NCI-H748 treated with DMSO at 0.1 percent for 48 hours (cell line): ENCODE measurements around the gene ENPP6.
"Not testable (repeated sequence)": the region's sequence is repeated elsewhere in the genome, so short reads cannot be mapped to it uniquely, and the experiment has no call there.

Experiments used
- DNase-seq: peaks from one replicate; lab custom pipeline; 2025; lab: John Stamatoyannopoulos, UW

Gene ENPP6

DNA sequence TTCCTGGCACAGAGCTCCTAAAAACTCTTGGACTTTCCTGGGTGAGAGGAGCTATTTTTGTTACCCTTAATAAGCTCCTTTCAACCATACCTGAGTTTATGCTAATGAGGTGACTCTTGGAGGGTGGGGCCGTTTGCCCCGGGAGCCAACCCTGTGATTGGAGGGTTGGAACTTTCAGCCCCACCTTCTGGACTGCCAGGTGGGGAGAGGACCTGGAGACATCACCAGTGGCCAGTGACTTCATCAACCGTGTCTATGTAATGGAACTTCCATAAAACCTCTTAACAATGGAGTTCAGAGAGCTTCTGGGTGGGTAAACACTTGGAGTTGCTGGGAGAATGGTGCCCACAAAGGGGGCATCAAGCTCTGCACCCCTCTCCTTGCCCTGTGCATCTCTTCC, 17.9 kb upstream of the ENPP6 start:
- no peak for DNase-seq

DNA sequence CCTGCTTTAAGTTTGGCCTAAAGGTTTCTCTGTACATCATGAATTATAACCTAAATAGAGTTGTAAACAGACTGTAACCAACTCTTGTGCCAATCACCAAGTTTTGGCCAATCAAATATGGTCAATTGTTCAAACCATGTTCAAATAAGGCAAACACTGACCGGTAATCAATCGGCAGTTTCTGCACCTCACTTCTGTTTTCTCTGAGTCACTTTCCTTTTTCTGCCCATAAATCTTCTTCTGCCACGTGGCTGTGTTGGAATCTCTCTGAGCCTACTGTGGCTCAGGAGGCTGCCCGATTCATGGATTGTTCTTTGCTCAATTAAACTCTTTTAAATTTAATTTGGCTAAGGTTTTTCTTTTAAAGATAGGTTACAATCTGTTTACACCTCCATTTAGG, 16.5 kb upstream of the ENPP6 start:
- DNase-seq, result no peak

GRCh38 chr4:184232975-184233374, 15.3 kb upstream of the ENPP6 start:
- DNase-seq, result no peak

GRCh38 chr4:184232202-184232601, 14.5 kb upstream of the ENPP6 start:
- DNase-seq, result no peak

DNA sequence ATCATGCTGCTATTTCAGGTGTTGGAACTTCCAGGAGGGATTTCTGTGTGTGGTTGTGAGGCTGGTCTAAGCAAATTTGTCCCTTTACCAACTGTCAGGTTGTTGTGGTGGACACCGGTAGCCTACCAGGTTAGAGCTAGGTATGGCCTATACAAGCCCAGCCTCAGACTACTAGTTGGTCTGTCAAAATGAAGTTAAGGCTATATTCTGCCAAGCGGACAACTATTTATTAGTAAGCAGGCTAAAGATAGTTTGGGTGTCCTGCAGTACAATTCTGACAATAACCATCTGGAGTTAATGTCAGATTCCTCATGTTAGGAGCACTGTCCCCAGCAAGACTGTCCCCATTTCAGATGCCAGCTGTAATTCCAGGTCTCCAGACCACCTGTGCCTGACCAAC, 13.9 kb upstream of the ENPP6 start:
- no peak for DNase-seq

DNA sequence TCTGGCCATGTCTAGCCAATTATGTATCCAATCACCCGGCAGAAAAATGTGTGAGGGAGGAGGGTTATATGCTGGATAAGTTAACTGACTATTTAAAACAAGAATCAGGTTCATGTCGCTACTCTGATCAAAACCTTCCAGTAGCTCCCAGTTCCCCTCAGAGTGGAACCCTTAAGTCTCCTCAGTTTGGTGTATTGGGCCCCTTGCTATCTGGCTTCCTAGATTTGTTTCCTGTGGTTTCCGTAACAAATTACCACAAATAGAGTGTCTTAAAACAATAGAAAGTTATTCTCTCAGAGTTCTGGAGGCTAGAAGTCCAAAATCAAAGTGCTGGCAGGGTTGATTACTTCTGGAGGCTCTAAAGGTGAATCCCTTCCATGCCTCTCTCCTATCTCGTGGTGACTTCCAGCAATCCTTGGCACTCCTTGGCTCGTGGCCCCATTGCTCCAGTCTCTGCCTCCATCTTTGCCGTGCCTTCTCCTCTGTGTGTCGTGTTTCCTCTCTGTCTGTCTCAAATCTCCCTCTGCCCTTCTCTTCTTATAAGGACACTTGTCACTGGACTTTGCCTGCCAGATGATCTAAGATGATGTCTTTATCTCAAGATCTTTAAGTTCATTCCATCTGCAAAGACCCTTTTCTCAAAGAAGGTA, 10.5 kb upstream of the ENPP6 start:
- DNase-seq, result no peak

GRCh38 chr4:184216515-184216914, 1.2 kb downstream of the ENPP6 start:
- no peak for DNase-seq

- no peak for DNase-seq
Measured at GRCh38 chr4:184215709-184216328, 1.9 kb downstream of the ENPP6 start.

DNA sequence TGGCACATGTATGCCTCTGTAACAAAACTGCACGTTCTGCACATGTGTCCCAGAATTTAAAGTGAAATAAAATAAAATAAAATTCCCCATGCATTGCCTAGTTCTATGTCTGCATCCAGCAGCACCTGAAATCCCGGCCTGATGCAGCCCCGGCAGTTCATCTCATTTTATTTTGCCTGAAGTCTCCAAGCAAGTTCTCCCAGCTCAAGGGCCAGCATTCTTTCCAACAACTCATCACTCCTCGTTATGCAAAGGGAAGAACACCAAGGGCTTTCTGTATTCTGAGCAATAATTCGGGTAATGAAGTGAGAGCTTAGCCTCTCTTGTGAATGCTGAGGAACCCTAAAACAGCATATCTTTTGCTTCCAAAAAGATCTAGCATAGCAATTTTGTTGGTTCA, 2.7 kb downstream of the ENPP6 start:
- DNase-seq, result no peak

- DNase-seq, result not testable (repeated sequence)
Measured at GRCh38 chr4:184207734-184208607, 9.7 kb downstream of the ENPP6 start.

DNA sequence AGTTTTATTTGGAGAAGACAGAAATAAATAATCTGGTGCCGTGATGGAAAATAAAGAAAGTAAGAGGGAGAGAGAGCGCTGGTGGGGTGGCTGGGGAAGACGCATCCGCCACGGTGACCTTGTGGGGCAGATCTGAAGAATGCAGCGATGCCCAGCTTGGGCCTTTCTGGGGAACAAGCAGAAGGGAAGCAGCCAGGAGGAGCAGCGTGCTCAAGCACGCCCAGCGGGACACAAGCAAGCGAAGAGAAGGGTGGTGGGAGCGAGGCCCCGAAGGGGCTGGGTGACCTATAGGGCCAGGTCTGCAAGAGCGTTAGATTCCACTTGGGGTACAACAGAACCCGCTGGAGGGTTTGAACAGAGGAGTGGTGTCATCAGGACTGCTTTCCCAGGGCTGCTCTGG, 12.4 kb downstream of the ENPP6 start:
- DNase-seq, result no peak

DNA sequence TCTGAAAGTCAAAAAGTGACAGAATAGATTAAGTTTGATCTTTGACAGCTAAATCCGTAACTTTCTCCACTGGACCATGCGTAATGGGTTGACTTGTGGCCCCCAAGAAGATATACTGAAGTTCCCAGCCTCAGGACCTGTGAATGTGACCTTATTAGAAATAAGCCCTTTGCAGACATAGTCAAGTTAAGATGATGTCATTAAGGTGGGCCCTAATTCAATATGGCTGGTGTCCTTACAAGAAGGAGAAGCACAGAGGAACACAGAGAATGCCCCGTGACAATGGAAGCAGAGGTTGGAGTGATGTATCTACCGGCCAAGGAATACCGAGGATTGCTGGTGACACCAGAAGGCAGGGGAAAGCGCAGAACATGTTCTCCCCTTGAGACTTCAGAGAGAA, 14.4 kb downstream of the ENPP6 start:
- DNase-seq, result no peak

DNA sequence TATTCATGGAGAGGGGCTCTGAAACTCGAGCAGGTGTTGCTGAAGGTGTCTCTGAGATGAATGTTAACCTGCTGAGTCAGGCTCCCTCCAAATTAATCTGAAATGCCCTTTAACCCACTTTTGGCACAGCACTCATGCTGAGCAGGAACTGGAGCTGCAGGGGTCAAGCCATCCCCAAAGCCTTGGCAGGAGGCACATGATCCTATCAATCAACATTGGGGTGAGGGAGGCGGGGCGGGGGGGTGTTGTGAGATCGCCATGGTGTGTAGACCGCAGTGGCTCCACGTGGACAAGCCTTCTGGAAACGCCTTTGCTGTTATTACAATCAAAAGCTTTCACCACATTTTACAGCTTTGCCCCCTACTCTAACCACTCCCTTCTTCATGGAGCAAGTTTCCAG, 16.5 kb downstream of the ENPP6 start:
- DNase-seq, result no peak

DNA sequence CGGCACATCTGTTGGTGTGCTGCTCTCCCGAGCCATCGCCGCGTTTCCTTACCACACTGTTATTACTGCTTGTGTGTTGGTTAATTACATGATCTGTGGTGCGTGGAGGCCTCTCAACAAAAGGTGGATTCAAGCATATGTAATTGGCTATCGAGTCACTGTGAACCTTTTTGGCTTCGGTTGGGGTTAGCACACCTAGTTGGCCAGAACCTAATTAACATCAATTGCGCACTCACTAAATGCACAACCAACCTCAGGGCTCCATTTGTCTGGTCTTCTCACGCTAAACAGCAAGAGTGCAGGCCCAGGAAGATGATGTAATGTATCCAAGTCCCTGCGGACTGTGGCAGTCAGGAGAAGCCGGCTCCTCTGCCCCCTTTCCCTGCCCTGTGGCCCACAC, 17.4 kb downstream of the ENPP6 start:
- no peak for DNase-seq

DNA sequence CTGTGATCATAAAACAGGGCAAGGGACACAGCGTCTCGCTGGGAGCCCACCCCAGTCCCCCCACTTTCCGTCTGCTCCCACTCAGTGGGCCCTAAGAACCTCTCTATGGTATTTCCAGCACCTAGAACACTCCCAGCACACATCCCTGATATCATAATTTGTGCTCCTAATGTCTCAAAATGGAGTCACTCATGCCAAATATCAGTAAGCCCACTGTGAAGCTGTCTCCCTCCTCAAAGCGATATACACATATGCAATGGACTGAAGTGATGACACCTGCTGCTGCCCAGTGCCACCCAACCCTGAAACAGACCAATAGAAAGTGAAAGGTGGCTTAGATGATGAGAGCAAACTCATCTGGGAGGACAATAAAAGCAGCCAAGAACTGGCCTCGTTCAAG, 17.9 kb downstream of the ENPP6 start:
- no peak for DNase-seq

DNA sequence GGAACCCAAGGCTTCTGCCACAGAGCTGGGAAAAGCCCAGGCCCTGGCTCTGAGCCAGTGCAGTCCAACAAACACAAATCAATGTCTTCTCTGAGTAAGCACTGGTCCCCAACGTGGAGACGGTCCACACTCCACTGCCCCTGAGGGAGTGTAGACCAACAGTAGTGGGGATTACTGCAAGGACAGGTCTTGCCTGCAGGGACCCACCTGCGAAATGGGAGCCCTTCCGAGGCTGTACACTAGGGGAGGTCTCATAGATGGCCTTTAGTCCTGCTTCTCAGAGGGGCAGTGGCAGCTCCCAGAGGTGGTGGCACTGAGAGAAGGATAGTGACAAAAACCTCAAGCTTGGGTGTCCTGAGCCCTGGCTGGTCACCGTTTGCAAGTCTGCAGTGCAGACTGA, 19.5 kb downstream of the ENPP6 start:
- no peak for DNase-seq

DNA sequence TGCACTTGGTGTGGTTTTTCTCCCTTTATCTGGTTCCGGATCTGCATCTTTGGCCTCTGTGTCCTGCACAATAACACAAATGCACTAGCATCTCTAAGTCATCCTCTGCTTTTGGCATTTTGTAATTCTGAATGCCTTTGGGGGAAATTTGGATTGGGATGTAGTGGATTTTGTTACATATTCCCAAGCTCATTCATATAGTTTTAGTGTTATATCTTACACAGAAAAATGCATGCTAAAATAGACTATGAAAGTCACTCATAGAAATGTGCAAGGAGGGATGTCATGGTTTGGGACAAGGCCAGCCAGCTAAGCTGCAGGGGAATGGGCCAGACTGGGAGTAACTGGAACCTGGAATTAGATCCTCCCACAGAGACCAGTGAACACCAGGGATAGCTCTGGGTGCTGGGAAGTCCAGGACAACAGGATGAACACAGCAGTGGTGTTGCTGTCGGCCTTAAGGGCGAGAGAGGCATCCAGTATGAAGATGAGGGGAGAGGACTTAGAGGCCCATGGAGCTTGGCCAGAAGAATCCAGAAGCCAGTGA, 20.1 kb downstream of the ENPP6 start:
- DNase-seq, result no peak

GRCh38 chr4:184196730-184197385, 20.8 kb downstream of the ENPP6 start:
- DNase-seq, result no peak

- DNase-seq, result no peak
Measured at GRCh38 chr4:184193556-184194525, 23.8 kb downstream of the ENPP6 start.

DNA sequence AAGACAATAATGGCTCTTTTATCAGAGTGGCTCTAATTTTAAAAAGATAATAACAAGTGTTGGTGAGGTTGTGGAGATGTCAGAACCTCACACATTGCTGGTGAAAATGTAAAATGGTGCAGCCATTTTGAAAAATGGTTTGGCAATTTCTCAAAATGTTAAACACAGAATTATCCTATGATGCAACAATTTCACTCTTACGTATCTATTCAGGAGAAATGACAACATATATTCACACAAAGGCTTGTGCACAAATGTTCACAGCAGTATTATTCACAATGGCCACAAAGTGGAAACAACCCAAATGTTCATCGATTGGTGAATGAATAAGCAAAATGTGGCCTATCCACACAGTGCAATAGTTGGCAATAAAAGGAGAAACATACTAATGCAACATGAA, 24.7 kb downstream of the ENPP6 start:
- DNase-seq, result no peak

- DNase-seq, result no peak
Measured at GRCh38 chr4:184191267-184191666, 26.4 kb downstream of the ENPP6 start.
